ENCODE measurements around the gene KLRK1. TPM values are rescaled to one million over a fixed set of nuclear protein-coding genes. Genes with fewer than 3 reads are reported as not detected.
"Not testable (repeated sequence)": the region's sequence is repeated elsewhere in the genome, so short reads cannot be mapped to it uniquely, and the experiment has no call there.

The KLRK1 gene
- total and polyA plus RNA-seq, 12 donors = 0.25 to 5.2 (median 1.4) TPM; not detected in 2

- H3K4me1 ChIP-seq (replicated peaks in 1 of 2) = peaks cover 0 to 1% of the 10 kb centered on the region in 2 donors
- TF ChIP-seq POLR2A (IDR thresholded peaks at IDR 0.05) (no peak), CTCF (IDR thresholded peaks at IDR 0.05) (no peak)
- intact Hi-C loops (cut with DNase I) = no loop called here
- no peak overlapping the region for H3K27ac ChIP-seq
- H3K36me3 ChIP-seq (replicated peaks in 1 of 2) = no peaks in the 10 kb centered on the region
- H3K27me3 ChIP-seq = no peaks in the 10 kb centered on the region
- H3K9me3 ChIP-seq (replicated peaks in 1 of 3) = no peaks in the 10 kb centered on the region
- 89 to 94% (median 91%) methylated on average over 3 of the region's 3 CpGs for WGBS, 4 donors
- H3K4me3 ChIP-seq = no peak overlapping the region
- DNase-seq = no peak
Measured at GRCh38 chr12:10374624-10375018, 15.2 kb downstream of the KLRK1 start.

- Histone ChIP-seq H3K4me3 (no peak overlapping the region), H3K36me3 (replicated peaks in 1 of 2) (no peaks in the 10 kb centered on the region), H3K27ac (no peak overlapping the region), H3K27me3 (no peaks in the 10 kb centered on the region), H3K4me1 (replicated peaks in 1 of 2) (peaks cover 0 to 9% of the 10 kb centered on the region in 2 donors), H3K9me3 (replicated peaks in 1 of 3) (no peaks in the 10 kb centered on the region)
- WGBS, 4 donors = 42 to 71% (median 44%) methylated on average over 1 of the region's 1 CpG
- intact Hi-C loops (cut with DNase I) = no loop called here
- TF ChIP-seq POLR2A (IDR thresholded peaks at IDR 0.05) = no peak
- TF ChIP-seq CTCF (IDR thresholded peaks at IDR 0.05) = no peak
- DNase-seq = no peak
Measured at GRCh38 chr12:10372559-10372958, 17.3 kb downstream of the KLRK1 start.

- WGBS, 4 donors = 68 to 74% (median 73%) methylated on average over 6 of the region's 6 CpGs
- intact Hi-C loops (cut with DNase I); H3K36me3 ChIP-seq (replicated peaks in 1 of 2); H3K4me3 ChIP-seq; DNase-seq; H3K27me3 ChIP-seq; H3K9me3 ChIP-seq (replicated peaks in 1 of 3); H3K27ac ChIP-seq: not testable (repeated sequence)
- peaks cover 0 to 11% of the 10 kb centered on the region in 2 donors for H3K4me1 ChIP-seq (replicated peaks in 1 of 2)
Measured at GRCh38 chr12:10371893-10372535, 17.8 kb downstream of the KLRK1 start.

- H3K4me1 ChIP-seq (replicated peaks in 1 of 2) = peaks cover 16 to 29% of the 10 kb centered on the region in 2 donors
- no peak overlapping the region for H3K27ac ChIP-seq
- WGBS, 4 donors = 75 to 85% (median 84%) methylated on average over 8 of the region's 8 CpGs
- H3K27me3 ChIP-seq = no peaks in the 10 kb centered on the region
- no peak for DNase-seq
- intact Hi-C loops (cut with DNase I) = no loop called here
- no peak for TF ChIP-seq POLR2A (IDR thresholded peaks at IDR 0.05)
- no peak for TF ChIP-seq CTCF (IDR thresholded peaks at IDR 0.05)
- no peaks in the 10 kb centered on the region for H3K9me3 ChIP-seq (replicated peaks in 1 of 3)
- H3K4me3 ChIP-seq = no peak overlapping the region
- no peaks in the 10 kb centered on the region for H3K36me3 ChIP-seq (replicated peaks in 1 of 2)
Measured at GRCh38 chr12:10369557-10370415, 20.1 kb downstream of the KLRK1 start.

All from adrenal gland (tissue), 12 donors.